GM12865 (cell line): ENCODE measurements around the gene NPAT.
A peak's percentile ranks its signal among the peaks of the same experiment; 100 is the strongest.

Experiments used
- DNase-seq: peaks from one replicate; pipeline ENCODE4 v3.0.0; 2010; ENCODE audit warnings: low read depth
- H3K4me3 ChIP-seq: 2 replicates; pipeline ENCODE4 v1.5.1; 2011; ENCODE audit warnings: mild to moderate bottlenecking, low read depth, low read length, control low read depth
- CTCF ChIP-seq: IDR thresholded peaks from 2 replicates; pipeline ENCODE4 v1.5.1; 2011; ENCODE audit warnings: low read length, control low read depth, low read depth, inconsistent platforms; ENCODE audit not compliant: insufficient read depth; ENCODE audit errors: missing control alignments

Gene NPAT

GRCh38 chr11:108117746-108118371, 104.6 kb downstream of the NPAT start:
- no peak overlapping the region for H3K4me3 ChIP-seq
- peak; percentile 62 for DNase-seq
- TF ChIP-seq CTCF: peak; percentile 41

GRCh38 chr11:108115500-108116140, 106.8 kb downstream of the NPAT start:
- no peak for DNase-seq
- H3K4me3 ChIP-seq: no peak overlapping the region
- TF ChIP-seq CTCF: no peak

GRCh38 chr11:108112057-108112456, 110.4 kb downstream of the NPAT start:
- no peak for TF ChIP-seq CTCF
- no peak for DNase-seq
- no peak overlapping the region for H3K4me3 ChIP-seq

GRCh38 chr11:108111126-108111525, 111.3 kb downstream of the NPAT start:
- no peak for TF ChIP-seq CTCF
- H3K4me3 ChIP-seq: no peak overlapping the region

More at GRCh38 chr11:108111126-108111525, 111.3 kb downstream of the NPAT start:
- DNase-seq: no peak
